H4 (cell line): ENCODE measurements around the gene HOXD1. TPM values are rescaled to one million over a fixed set of nuclear protein-coding genes. Genes with fewer than 3 reads are reported as not detected.

Source experiments
- DNase-seq: peaks from one replicate; pipeline ENCODE4 v3.0.0-alpha.2; 2015; ENCODE audit warnings: low spot score
- total RNA-seq: library from RNA; depleted of rRNA; stranded (reverse); fragments of >200 nt; shearing (Covaris generic); gene quantifications from 2 replicates; pipeline ENCODE4 v1.2.3, GENCODE V29; 2014; rRNA removed

Gene HOXD1
- total RNA-seq, 1 experiment from 2014 or later, result not detected

- DNase-seq, result no peak
Observed at GRCh38 chr2:176240301-176240700, 51.8 kb downstream of the HOXD1 start.

Other genes starting within 250 kb of the HOXD1 start
- 9.4 and 19.8 TPM in 2 replicates for gene LNPK, start 186.4 kb upstream of the HOXD1 start, total RNA-seq
- not detected in 2 replicates for gene EVX2, start 104.7 kb upstream of the HOXD1 start, total RNA-seq
- 3.1 and 4.8 TPM in 2 replicates for gene HOXD13, start 95.9 kb upstream of the HOXD1 start, total RNA-seq
- gene HOXD12, start 88.9 kb upstream of the HOXD1 start, total RNA-seq, result not detected in 2 replicates
- not detected in 2 replicates for gene HOXD11, start 81.4 kb upstream of the HOXD1 start, total RNA-seq
- gene HOXD10, start 71.9 kb upstream of the HOXD1 start, total RNA-seq, result not detected in 2 replicates
- gene HOXD9, start 65.9 kb upstream of the HOXD1 start, total RNA-seq, result 1.1 and 2.1 TPM in 2 replicates
- not detected in 2 replicates for gene HOXD8, start 59.0 kb upstream of the HOXD1 start, total RNA-seq
- gene HOXD4, start 37.1 kb upstream of the HOXD1 start, total RNA-seq, result not detected in 2 replicates
- gene HOXD3, start 31.4 kb upstream of the HOXD1 start, total RNA-seq, result 0.29 and 0.70 TPM in 2 replicates
- 31.7 and 55.3 TPM in 2 replicates for gene MTX2, start 80.8 kb downstream of the HOXD1 start, total RNA-seq